ENCODE data around the gene SYT13.

SYT13 gene

DNA sequence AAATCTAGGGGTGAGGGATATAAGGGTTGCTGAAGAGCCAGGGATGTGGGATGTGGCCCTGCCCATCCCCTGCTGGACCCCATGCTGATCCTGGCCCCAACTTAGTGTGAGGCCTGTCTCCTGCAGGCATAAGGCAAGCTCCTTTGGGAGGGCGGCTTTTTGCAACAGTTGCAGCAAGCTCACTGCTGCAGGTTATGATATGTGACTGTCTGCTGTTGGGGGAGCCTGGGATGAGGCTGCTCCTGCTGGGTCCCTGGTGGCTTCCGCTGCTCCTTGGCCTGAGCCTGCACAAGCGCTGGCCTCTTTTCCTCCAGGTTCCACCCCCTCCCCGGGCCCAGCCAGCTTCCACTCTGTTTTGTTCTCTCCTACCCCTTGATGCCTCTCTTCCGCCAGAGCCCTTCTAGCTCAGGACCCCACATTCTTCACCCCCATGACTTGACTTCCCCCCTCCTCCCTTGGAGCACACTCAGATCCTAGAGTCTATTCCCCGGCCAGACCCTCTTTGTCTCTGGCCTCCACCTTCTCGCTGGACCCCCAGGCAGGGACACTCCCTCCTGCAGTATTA is 35.0 kb upstream of the SYT13 start:
- TF ChIP-seq, protein P1, sequence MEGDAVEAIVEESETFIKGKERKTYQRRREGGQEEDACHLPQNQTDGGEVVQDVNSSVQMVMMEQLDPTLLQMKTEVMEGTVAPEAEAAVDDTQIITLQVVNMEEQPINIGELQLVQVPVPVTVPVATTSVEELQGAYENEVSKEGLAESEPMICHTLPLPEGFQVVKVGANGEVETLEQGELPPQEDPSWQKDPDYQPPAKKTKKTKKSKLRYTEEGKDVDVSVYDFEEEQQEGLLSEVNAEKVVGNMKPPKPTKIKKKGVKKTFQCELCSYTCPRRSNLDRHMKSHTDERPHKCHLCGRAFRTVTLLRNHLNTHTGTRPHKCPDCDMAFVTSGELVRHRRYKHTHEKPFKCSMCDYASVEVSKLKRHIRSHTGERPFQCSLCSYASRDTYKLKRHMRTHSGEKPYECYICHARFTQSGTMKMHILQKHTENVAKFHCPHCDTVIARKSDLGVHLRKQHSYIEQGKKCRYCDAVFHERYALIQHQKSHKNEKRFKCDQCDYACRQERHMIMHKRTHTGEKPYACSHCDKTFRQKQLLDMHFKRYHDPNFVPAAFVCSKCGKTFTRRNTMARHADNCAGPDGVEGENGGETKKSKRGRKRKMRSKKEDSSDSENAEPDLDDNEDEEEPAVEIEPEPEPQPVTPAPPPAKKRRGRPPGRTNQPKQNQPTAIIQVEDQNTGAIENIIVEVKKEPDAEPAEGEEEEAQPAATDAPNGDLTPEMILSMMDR (IDR thresholded peaks at IDR 0.05; ENCODE audit: low read depth, low read length): no peak
- no peak for DNase-seq (ENCODE audit: extremely low read depth, low read depth)

DNA sequence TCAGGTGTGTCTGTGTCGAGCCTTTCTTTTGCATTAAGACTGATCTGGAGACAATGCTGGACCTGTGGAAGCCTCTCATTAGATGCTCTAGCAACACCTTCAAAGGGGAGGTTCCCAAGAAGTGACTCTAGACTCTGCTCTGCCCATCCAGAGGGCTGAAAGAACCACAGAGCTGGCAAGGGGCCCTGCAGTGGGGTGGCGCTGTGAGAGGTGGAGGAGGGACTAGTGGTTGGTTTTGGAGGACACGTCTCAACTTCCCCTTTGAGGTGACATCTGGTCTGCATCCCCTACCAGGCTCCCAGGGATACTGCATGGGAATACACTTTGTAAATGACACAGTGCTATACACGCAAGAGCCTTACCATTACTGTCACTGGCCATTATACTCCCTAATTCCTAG is 34.2 kb upstream of the SYT13 start:
- TF ChIP-seq, protein P1 (IDR thresholded peaks at IDR 0.05; ENCODE audit: low read depth, low read length): no peak
- DNase-seq (ENCODE audit: extremely low read depth, low read depth): no peak

DNA sequence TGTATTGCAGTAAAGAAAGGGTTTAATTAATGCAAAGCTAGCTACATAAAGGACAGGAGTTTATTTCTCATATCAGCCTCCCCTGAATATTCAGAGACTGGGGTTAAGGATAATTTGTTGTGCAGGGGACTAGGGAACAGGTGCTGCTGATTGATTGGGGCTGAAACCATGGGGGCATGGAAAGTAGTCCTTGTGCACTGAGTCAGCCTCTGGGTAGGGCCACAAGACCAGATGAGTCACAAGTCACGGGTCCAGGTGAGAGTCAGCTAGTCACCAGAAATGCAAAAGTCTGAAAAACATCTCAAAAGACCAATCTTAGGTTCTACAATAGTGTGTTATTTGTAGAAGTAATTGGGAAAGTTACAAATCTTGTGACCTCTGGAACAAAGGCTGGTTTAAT is 32.9 kb upstream of the SYT13 start:
- no peak for DNase-seq (ENCODE audit: extremely low read depth, low read depth)
- TF ChIP-seq, protein P1 (IDR thresholded peaks at IDR 0.05; ENCODE audit: low read depth, low read length): no peak

DNA sequence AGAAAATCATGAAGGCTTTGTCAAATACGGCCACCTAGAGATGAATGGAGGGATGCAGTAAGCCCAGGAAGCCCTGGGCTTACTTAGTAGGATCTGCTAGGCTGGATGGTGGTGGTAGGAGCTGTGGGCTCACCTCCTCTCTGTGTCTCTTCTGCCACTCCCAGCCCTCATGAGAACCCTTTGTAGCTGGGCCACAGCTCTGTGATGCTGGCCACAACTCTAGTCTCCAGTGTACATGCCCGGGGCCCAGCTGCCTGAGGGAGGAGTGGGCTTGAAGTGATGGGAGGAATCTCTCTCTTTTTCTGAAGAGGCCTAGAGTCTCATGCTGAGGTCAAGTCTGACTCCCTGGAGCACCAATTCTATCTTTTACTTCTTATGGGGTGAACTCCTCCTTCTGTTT is 32.4 kb upstream of the SYT13 start:
- TF ChIP-seq, protein P1 (IDR thresholded peaks at IDR 0.05; ENCODE audit: low read depth, low read length): no peak
- no peak for DNase-seq (ENCODE audit: extremely low read depth, low read depth)

DNA sequence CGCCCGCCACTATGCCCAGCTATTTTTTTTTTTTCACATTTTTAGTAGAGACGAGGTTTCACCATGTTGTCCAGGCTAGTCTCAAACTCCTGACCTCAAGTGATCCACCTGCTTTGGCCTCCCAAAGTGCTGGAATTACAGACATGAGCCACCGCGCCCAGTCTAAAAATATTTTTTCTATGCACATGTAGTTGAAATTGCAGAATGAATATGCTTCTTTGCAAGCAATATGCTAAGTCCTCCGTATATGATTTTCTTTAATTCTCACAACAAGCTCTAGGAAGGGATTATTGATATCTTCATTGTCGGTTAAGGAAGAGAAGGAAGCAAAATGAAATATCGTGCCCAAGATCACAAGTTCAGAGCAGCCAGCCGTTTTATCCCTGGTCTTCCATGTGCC is 30.1 kb upstream of the SYT13 start:
- TF ChIP-seq, protein P1 (IDR thresholded peaks at IDR 0.05; ENCODE audit: low read depth, low read length): no peak
- no peak for DNase-seq (ENCODE audit: extremely low read depth, low read depth)

DNA sequence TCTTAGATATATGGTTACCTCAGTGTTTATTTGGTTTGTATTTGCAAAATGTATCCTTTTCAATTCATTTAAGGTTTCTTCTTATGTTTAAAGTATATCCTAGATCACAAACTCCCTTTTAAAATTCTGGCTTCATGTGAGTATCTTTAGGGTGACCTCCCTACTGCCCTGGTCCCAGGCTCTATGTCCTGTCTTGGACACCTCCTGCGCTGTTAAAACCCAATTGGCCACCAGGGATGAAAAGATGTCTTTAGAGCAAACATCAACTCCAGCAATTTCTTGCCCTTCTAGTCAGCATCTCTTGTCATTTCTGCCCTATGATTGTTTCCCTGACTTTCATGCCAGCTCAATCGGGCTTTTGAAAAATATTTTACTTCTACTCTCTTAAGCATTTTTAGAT is 28.8 kb upstream of the SYT13 start:
- DNase-seq (ENCODE audit: extremely low read depth, low read depth): no peak
- TF ChIP-seq, protein P1 (IDR thresholded peaks at IDR 0.05; ENCODE audit: low read depth, low read length): no peak

DNA sequence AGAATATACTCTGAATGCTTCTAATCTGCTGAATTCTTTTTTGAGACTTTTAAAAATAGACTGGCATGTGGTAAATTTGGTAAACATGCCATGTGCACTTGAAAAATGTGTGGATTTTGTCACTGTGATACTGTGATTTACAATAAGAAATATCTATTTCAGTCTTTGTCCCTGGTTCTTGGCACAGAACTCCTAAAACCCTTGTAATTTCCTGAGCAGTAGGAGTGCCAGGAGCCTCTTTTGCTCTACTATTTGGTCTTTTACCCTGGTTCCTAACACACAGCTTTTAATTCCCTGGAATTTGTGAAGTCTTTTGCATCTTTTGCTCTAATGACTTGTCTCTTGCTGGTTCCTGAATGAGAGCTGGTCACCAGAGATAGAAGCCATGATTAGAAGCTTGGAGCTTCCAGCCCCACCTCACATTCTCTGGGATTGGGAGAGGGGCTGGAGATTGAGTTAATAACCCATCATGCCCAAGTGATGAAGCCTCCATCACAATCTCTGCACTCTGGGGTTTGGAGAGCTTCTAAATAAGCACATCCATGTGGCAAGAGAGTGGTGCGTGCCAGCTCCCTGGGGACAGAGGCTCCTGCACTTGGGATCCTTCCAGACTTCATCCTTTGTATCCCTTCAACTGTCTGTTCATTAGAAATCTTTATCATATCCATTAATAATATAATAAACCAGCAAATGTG is 27.2 kb upstream of the SYT13 start:
- no peak for DNase-seq (ENCODE audit: extremely low read depth, low read depth)
- TF ChIP-seq, protein P1 (IDR thresholded peaks at IDR 0.05; ENCODE audit: low read depth, low read length): no peak
